Activated CD4-positive, alpha-beta T cell treated with anti-CD3 and anti-CD28 coated beads, Interleukin-2, amount 50 U/mL, for 1 hour (primary cell): ENCODE data around the gene CMSS1.
"Not testable (repeated sequence)": the region's sequence is repeated elsewhere in the genome, so short reads cannot be mapped to it uniquely, and the experiment has no call there.

ENCODE experiments used
- DNase-seq: peaks from one replicate; pipeline ENCODE4 v3.0.0-alpha.2; 2020

Gene CMSS1

DNA sequence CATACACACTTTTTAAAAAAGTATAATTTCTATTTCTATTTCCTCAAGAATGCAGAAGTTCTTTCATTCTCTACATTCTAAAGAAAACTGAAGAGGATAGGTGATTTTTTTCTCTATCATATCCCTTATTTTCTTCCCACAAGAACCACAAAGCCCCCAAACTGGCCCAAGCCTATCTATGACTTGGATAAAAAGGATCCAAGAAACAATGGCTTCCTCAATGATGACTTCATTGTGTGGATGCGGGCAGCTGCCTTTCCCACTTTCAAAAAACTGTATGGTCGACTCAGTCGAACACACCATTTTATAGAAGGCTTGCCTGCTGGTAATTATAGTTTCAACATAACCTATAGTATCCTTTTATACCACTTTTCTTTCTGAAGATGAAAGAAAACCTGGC lies 390.2 kb downstream of the CMSS1 start:
- no peak for DNase-seq

DNA sequence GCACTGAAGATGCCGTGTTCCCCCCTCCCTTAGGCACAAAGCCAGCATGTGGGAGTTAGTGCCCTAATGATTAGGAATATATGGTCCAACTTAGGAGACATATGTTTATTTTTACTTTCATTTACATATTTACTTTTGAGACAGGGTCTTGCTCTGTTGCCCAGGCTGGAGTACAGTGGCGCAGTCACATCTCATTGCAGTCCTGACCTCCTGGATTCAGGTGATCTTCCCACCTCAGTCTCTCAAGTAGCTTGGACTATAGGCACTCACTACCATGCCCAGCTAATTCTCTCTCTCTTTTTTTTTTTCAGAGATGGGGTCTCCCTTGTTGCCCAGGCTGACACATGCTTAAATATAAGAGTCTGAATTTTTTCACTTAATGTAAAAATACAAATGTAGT lies 391.5 kb downstream of the CMSS1 start:
- DNase-seq: no peak

DNA sequence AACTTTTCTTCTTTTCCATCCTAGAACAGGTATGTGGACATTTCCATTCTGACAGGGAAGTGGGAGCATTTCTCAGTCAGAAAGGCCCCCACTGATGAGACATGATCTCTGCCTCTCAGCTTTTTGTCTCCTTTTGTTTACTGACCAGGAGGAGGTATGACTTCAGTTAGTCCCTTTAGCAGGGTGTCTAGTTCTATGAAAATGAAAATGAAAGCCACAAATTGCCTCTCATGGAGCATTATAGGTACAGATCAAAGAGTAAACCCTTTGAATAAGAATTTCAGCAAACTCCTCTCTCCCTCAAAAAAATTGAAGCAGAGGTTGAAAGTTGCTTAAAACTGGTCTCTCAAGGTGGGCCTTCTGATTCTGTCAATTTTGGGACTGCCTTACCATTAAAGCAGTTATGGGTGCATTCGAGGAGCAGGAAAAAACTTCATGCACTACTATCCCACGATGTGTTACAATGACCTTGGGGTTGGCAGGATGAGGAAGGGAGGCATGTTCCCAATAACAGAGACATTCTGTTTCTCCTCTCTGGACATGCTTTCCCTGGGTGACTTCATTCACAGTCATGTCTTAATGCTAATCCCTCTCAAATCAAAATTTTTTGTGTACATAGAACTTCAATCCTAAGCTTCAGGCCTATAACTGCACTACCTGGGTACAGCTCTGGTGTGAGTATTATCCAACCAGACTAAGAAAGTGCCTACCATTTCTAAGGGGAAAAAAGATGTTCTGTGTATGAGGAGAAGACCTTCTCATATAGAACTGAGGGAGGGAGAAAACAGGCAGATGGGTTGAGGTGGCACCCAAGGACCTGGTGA lies 392.5 kb downstream of the CMSS1 start:
- DNase-seq: no peak

- DNase-seq: no peak
Measured at GRCh38 chr3:100210772-100211135, 393.1 kb downstream of the CMSS1 start.

- no peak for DNase-seq
Measured at GRCh38 chr3:100213891-100214573, 396.4 kb downstream of the CMSS1 start.

GRCh38 chr3:100214574-100214964 lies 396.9 kb downstream of the CMSS1 start:
- DNase-seq: no peak

DNA sequence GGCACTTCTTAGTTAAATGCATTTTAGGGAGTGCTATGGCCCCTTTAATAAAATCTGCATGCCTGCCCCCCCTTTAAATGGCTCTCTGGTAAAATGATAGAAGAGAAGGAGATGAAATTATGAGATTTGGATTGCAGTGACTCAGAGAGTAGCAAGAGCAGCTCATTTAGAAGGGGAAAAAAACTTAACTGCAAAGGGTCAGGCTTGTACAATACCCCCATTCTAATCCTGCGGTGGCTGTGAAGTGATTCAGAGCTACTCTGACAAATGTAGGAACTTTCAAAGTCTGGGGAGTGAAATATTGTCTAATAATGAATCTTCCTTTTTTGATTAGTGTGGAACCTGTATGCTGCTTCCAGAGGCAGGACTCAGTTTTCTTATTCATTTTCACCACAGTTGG lies 399.1 kb downstream of the CMSS1 start:
- no peak for DNase-seq

- DNase-seq: no peak
Measured at GRCh38 chr3:100221159-100221558, 403.5 kb downstream of the CMSS1 start.

DNA sequence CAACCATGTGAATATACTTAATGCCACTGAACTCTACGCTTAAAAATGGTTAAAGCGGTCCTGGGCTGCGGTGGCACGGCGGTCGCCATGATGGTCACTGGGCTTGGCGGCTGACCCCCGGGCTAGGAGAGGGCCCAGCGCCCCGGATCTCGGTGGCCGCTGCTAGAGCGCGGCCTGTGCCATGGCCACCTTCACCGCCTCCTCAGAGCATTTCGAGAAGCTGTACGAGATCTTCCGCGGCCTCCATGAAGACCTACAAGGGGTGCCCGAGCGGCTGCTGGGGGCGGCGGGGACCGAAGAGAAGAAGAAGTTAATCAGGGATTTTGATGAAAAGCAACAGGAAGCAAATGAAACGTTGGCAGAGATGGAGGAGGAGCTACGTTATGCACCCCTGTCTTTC lies 407.5 kb downstream of the CMSS1 start:
- no peak for DNase-seq

GRCh38 chr3:100225883-100226282 lies 408.2 kb downstream of the CMSS1 start:
- DNase-seq: no peak

DNA sequence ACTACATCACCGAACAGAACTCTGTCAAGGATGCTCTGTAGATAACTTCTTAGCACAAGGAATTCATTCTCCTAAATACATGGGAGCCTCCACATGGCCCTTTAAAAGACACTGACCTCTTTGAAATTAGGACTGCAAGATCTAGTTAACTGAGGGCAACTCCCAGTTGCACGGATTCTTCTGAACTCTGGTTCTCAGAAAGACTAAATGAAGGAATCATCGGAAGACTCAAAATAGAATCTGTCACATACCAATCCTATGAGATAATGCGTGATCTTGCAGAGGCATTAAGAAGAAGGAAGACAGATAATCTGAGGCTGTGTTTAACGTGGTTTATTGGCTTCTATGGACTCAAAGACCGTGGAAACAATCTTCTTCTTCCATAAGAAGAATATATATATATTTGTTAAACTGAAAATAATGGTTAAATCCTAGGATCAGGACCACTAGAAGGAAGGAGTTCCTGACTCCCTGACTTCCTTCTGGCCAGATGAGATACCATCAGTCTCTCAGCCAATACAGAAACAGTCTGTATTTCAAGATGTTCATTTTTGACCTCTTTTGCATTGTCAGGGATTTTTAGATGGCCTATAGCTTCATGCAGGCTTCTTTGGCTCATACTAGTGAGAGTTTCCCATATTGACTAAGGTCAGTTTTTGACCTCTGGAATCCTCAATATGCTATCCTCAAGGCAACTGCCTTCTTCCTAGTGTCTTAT lies 409.2 kb downstream of the CMSS1 start:
- DNase-seq: no peak

GRCh38 chr3:100227511-100227921 lies 409.9 kb downstream of the CMSS1 start:
- no peak for DNase-seq

DNA sequence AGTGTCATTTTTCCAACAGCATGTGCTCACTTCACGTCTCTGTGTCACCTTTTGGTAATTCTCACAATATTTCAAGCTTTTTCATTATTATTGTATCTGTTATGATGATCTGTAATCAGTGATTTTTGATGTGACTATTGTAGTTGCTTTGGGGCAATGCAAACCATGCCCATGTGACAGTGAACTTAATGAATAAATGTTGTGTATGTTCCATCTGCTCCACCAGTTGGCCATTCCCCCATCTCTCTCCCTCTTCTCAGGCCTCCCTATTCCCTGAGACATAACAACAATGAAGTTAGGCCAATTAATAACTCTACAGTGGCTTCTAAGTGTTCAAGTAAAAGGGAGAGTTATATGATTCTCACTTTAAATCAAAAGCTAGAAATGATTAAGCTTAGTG lies 410.6 kb downstream of the CMSS1 start:
- DNase-seq: no peak

GRCh38 chr3:100229188-100229587 lies 411.5 kb downstream of the CMSS1 start:
- DNase-seq: not testable (repeated sequence)

- no peak for DNase-seq
Measured at GRCh38 chr3:100230710-100231109, 413.0 kb downstream of the CMSS1 start.
